Measurements from ENCODE around the gene GDF3.
"Not testable (repeated sequence)": the region's sequence is repeated elsewhere in the genome, so short reads cannot be mapped to it uniquely, and the experiment has no call there.

The GDF3 gene

GRCh38 chr12:7695566-7696197 lies at the start of gene GDF3:
GDF3 (minus strand) TSS chr12:7695775; CDS start chr12:7695728, 47 bp downstream.
- DNase-seq: no peak

GRCh38 chr12:7732993-7733392 lies 37.4 kb upstream of the GDF3 start:
- DNase-seq: no peak

- DNase-seq: no peak
Measured at GRCh38 chr12:7731486-7731885, 35.9 kb upstream of the GDF3 start.

- not testable (repeated sequence) for DNase-seq
Measured at GRCh38 chr12:7730984-7731383, 35.4 kb upstream of the GDF3 start.

GRCh38 chr12:7729746-7730145 lies 34.2 kb upstream of the GDF3 start:
- DNase-seq: no peak

- DNase-seq: no peak
Measured at GRCh38 chr12:7723926-7724325, 28.4 kb upstream of the GDF3 start.

- DNase-seq: no peak
Measured at GRCh38 chr12:7719946-7720730, 24.6 kb upstream of the GDF3 start.

- DNase-seq: no peak
Measured at GRCh38 chr12:7716381-7716780, 20.8 kb upstream of the GDF3 start.

- DNase-seq: no peak
Measured at GRCh38 chr12:7712841-7713442, 17.4 kb upstream of the GDF3 start.

- DNase-seq: no peak
Measured at GRCh38 chr12:7711133-7711532, 15.6 kb upstream of the GDF3 start, which contains the start of gene DPPA3. DPPA3 (plus strand) TSS chr12:7711433; CDS start chr12:7711571, 138 bp downstream.

- no peak for DNase-seq
Measured at GRCh38 chr12:7709969-7710675, 14.5 kb upstream of the GDF3 start.

- no peak for DNase-seq
Measured at GRCh38 chr12:7705846-7706245, 10.3 kb upstream of the GDF3 start.

GRCh38 chr12:7695237-7695560 lies 376 bp downstream of the GDF3 start:
- no peak for DNase-seq

GRCh38 chr12:7694556-7695236 lies 879 bp downstream of the GDF3 start:
- no peak for DNase-seq

- DNase-seq: no peak
Measured at GRCh38 chr12:7693793-7694192, 1.8 kb downstream of the GDF3 start.

- DNase-seq: no peak
Measured at GRCh38 chr12:7681535-7681934, 14.0 kb downstream of the GDF3 start.

GRCh38 chr12:7679251-7680045 lies 16.1 kb downstream of the GDF3 start:
- DNase-seq: no peak

- no peak for DNase-seq
Measured at GRCh38 chr12:7678744-7679143, 16.8 kb downstream of the GDF3 start.

- DNase-seq: not testable (repeated sequence)
Measured at GRCh38 chr12:7677432-7677888, 18.1 kb downstream of the GDF3 start.

- DNase-seq: not testable (repeated sequence)
Measured at GRCh38 chr12:7675455-7675854, 20.1 kb downstream of the GDF3 start.

- no peak for DNase-seq
Measured at GRCh38 chr12:7668171-7668570, 27.4 kb downstream of the GDF3 start.

- no peak for DNase-seq
Measured at GRCh38 chr12:7667125-7667524, 28.4 kb downstream of the GDF3 start.
